ENCODE measurements around the gene KRAS.

Gene KRAS

GRCh38 chr12:25195056-25195971 is 55.4 kb downstream of the KRAS start, which contains the start of the genes DNAI7 and ETFRF1:
DNAI7 (minus strand) TSS chr12:25195160; CDS start chr12:25195078, 82 bp downstream.
ETFRF1 (plus strand) TSS chr12:25195237; CDS start chr12:25203957, 8,720 bp downstream.
- DNase-seq, result peak; percentile 16 to 96 (median 86)

GRCh38 chr12:25194722-25195055 is 56.0 kb downstream of the KRAS start:
- no peak for DNase-seq

- no peak for DNase-seq
These were observed 56.5 kb downstream of the KRAS start for GRCh38 chr12:25194214-25194613.

GRCh38 chr12:25190793-25191192 is 59.9 kb downstream of the KRAS start:
- DNase-seq, result no peak

- DNase-seq, result no peak
These were observed 61.1 kb downstream of the KRAS start for GRCh38 chr12:25189656-25190055.

- DNase-seq, result no peak
These were observed 62.9 kb downstream of the KRAS start for GRCh38 chr12:25187781-25188180.

GRCh38 chr12:25186788-25187402 is 63.8 kb downstream of the KRAS start:
- no peak for DNase-seq

- no peak for DNase-seq
These were observed 64.5 kb downstream of the KRAS start for GRCh38 chr12:25186038-25186787.

GRCh38 chr12:25184132-25184531 is 66.6 kb downstream of the KRAS start:
- no peak for DNase-seq

- DNase-seq, result no peak
These were observed 68.0 kb downstream of the KRAS start for GRCh38 chr12:25182765-25183164.

GRCh38 chr12:25162866-25163265 is 87.9 kb downstream of the KRAS start:
- no peak for DNase-seq

- no peak for DNase-seq
These were observed 94.7 kb downstream of the KRAS start for GRCh38 chr12:25156061-25156460.

- no peak for DNase-seq
These were observed 95.6 kb downstream of the KRAS start for GRCh38 chr12:25155022-25155576.

Measured in amygdala (tissue), 56 donors.